ENCODE results near the gene C1QTNF9B. TPM values are rescaled to one million over a fixed set of nuclear protein-coding genes. Genes with fewer than 3 reads are reported as not detected.

The C1QTNF9B gene
- polyA plus RNA-seq, 2 of the 4 experiments (the other 2 are of a cell fraction): not detected

- FAIRE-seq (no peak), DNase-seq (ENCODE audit: low read depth in 1 of 2, low spot score in 1 of 2) (no peak), ATAC-seq (no peak)
- no peak for TF ChIP-seq TP53 (CRISPR knock-in tag; IDR thresholded peaks at IDR 0.05)
- TF ChIP-seq FOSB (CRISPR knock-in tag; IDR thresholded peaks at IDR 0.05): no peak
- no peak for TF ChIP-seq USF2 (IDR thresholded peaks at IDR 0.05)
- TF ChIP-seq ZNF302 (CRISPR knock-in tag; IDR thresholded peaks at IDR 0.05): no peak
- TF ChIP-seq HOXA7 (CRISPR knock-in tag; IDR thresholded peaks at IDR 0.05): no peak
- no peak for TF ChIP-seq HOXB13 (CRISPR knock-in tag; IDR thresholded peaks at IDR 0.05; ENCODE audit: low read depth)
- no peak overlapping the region for H3K4me3 ChIP-seq
- ChIA-PET POLR2A (no interaction called here), CTCF (interaction anchor here (0.8 kb wide), 1 partner anchor 360 kb away, joined by 4 read pairs; no protein-coding TSS in a partner anchor)
- peaks cover 10% of the 10 kb centered on the region for H3K4me1 ChIP-seq
- H3K4me2 ChIP-seq: no peak overlapping the region
- H3K9me3 ChIP-seq: no peaks in the 10 kb centered on the region
- 88% methylated on average over 5 of the region's 5 CpGs for WGBS (ENCODE audit: missing lambda C conversion rate)
- no peak overlapping the region for H3K27ac ChIP-seq
Measured at GRCh38 chr13:23856008-23856750, 41.1 kb downstream of the C1QTNF9B start.

GRCh38 chr13:23855360-23855759 is 41.9 kb downstream of the C1QTNF9B start:
- no peak for ATAC-seq
- ChIA-PET POLR2A (no interaction called here), CTCF (interaction anchor here (0.8 kb wide), 1 partner anchor 359 kb away, joined by 4 read pairs; no protein-coding TSS in a partner anchor)
- H3K9me3 ChIP-seq: no peaks in the 10 kb centered on the region
- H3K27ac ChIP-seq: no peak overlapping the region
- TF ChIP-seq RFX5 (IDR thresholded peaks at IDR 0.05) (no peak), FOSL2 (IDR thresholded peaks at IDR 0.05) (no peak), FOSL2 (CRISPR knock-in tag; IDR thresholded peaks at IDR 0.05) (no peak), PBX3 (IDR thresholded peaks at IDR 0.05) (no peak), SMC3 (IDR thresholded peaks at IDR 0.05) (no peak), ATOH8 (CRISPR knock-in tag; IDR thresholded peaks at IDR 0.05; ENCODE audit: low read depth) (no peak), HEYL (CRISPR knock-in tag; IDR thresholded peaks at IDR 0.05) (no peak), CTCF (IDR thresholded peaks at IDR 0.05) (no peak), NPAS2 (CRISPR knock-in tag; IDR thresholded peaks at IDR 0.05; ENCODE audit: borderline replicate concordance) (no peak), ZSCAN20 (CRISPR knock-in tag; IDR thresholded peaks at IDR 0.05) (no peak), EHMT2 (IDR thresholded peaks at IDR 0.05; ENCODE audit: low read depth) (no peak), JUN (IDR thresholded peaks at IDR 0.05) (no peak), E2F6 (IDR thresholded peaks at IDR 0.05; ENCODE audit: borderline replicate concordance, low read depth) (no peak), ZFP36 (IDR thresholded peaks at IDR 0.05; ENCODE audit: borderline replicate concordance, partially characterized antibody) (no peak), HMGXB4 (CRISPR knock-in tag; IDR thresholded peaks at IDR 0.05; ENCODE audit: borderline replicate concordance) (no peak), CHD4 (IDR thresholded peaks at IDR 0.05; ENCODE audit: borderline replicate concordance) (no peak), JUNB (IDR thresholded peaks at IDR 0.05) (no peak), POLR2AphosphoS2 (conservative IDR thresholded peaks at IDR 0.05; ENCODE audit: low read length) (no peak), FOXS1 (CRISPR knock-in tag; IDR thresholded peaks at IDR 0.05) (no peak), BCL3 (IDR thresholded peaks at IDR 0.05) (no peak), CBX8 (IDR thresholded peaks at IDR 0.05) (no peak)
- no peak overlapping the region for H3K4me2 ChIP-seq
- WGBS (ENCODE audit: missing lambda C conversion rate): 92% methylated on average over 3 of the region's 3 CpGs
- H3K4me1 ChIP-seq: peaks cover 10% of the 10 kb centered on the region
- FAIRE-seq: no peak
- no peak for DNase-seq (ENCODE audit: low read depth in 1 of 2, low spot score in 1 of 2)
- H3K4me3 ChIP-seq: no peak overlapping the region

All from A549 (cell line).